Activated T-helper 2 cell treated with anti-CD3 and anti-CD28 coated beads, Interferon-gamma antibody, Interleukin-2, Interleukin-4, amounts not matched to agents 10 μg/mL and 5 μg/mL and 100 μg/mL, durations not matched to agents 14 hours and 24 hours and 36 hours (primary cell): Measurements from ENCODE around the gene PGGHG. TPM values are rescaled to one million over a fixed set of nuclear protein-coding genes. Genes with fewer than 3 reads are reported as not detected.
"Not testable (repeated sequence)": the region's sequence is repeated elsewhere in the genome, so short reads cannot be mapped to it uniquely, and the experiment has no call there.

ENCODE experiments used
- DNase-seq: peaks from one replicate; pipeline ENCODE4 v3.0.0; 2021; ENCODE audit warnings: low spot score
- H3K27ac Mint-ChIP-seq: one replicate; pipeline ENCODE4 v1.8.0; 2021; ENCODE audit warnings: mixed read lengths
- H3K27me3 Mint-ChIP-seq: one replicate; pipeline ENCODE4 v1.8.0; 2021; ENCODE audit warnings: low read depth, mixed read lengths
- H3K36me3 Mint-ChIP-seq: one replicate; pipeline ENCODE4 v1.8.0; 2021; ENCODE audit warnings: low read depth, mixed read lengths
- H3K4me1 Mint-ChIP-seq: one replicate; pipeline ENCODE4 v1.8.0; 2021; ENCODE audit warnings: low read depth, mixed read lengths
- H3K4me3 Mint-ChIP-seq: one replicate; pipeline ENCODE4 v1.8.0; 2021; ENCODE audit warnings: low read depth, mild to moderate bottlenecking, moderate library complexity, mixed read lengths
- H3K9me3 Mint-ChIP-seq: one replicate; pipeline ENCODE4 v1.8.0; 2021; ENCODE audit warnings: mixed read lengths
- intact Hi-C: fragments of 100-400 bp; cut with micrococcal nuclease; formaldehyde crosslinking; loops from one replicate; pipeline ENCODE4 v1.15.1; 2023
- total RNA-seq: library from RNA; stranded (reverse); gene quantifications from 2 replicates; pipeline ENCODE4 v1.2.3, GENCODE V29; 2022

PGGHG gene
- total RNA-seq, 1 donor from 2014 or later: 62.0 TPM

DNA sequence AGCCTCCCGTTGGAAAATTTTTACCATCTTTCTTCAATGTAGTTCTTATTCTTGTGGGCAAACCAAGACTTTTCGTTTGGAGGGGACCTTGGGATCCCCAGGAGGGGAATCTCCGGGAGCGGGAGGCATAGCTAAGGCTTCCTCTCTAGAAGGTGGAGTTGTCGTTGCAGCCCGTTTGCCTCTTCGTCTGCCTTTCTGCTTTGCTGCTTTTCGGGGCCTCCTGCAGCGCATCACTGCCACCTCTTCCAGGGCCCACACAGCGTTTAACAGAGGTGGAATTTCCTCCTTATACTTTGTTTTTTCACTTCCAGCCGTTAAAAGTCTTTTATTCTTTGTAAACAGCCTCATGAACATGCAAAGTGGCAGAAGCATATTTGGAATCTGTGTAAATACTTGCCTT is 35.2 kb downstream of the PGGHG start:
- Mint-ChIP-seq H3K4me3 (no peak overlapping the region), H3K27me3 (no peaks in the 10 kb centered on the region), H3K9me3 (no peaks in the 10 kb centered on the region), H3K27ac (peak overlapping the region; percentile 5), H3K36me3 (peaks cover 13% of the 10 kb centered on the region), H3K4me1 (peaks cover 53% of the 10 kb centered on the region)
- no peak for DNase-seq
- intact Hi-C loops: no loop called here

DNA sequence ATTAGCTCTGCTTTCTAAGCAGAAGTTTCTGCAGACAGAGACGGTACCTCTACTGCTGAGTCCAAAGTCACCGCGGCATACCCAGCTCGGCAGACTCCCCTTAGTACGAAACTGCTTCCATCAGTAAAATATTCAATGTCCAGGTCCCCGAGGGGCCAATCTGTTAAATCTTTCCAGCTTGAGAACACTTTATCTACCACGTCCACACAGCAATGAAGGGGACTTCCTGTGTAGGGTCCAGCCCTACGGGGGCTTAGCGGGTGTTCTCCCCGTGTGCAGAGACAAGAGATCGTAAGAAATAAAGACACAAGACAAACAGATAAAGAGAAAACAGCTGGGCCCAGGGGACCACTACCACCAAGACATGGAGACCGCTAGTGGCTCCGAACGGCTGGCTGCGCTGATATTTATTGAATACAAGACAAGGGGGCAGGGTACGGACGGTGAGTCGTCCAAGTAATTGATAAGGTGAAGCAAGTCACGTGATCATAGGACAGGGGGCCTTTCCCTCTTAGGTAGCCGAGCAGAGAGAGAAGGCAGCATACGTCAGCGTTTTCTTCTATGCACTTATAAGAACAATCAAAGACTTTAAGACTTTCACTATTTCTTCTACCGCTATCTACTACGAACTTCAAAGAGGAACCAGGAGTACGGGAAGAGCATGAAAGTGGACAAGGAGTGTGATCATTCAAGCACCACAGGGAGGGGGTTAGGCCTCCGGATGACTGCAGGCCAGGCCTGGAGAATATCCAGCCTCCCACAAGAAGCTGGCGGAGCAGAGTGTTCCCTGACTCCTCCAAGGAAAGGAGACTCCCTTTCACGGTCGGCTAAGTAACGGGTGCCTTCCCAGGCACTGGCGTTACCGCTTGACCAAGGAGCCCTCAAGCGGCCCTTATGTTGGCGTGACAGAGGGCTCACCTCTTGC is 35.9 kb downstream of the PGGHG start:
- H3K36me3 Mint-ChIP-seq: peaks cover 15% of the 10 kb centered on the region
- H3K27ac Mint-ChIP-seq: peak overlapping the region; percentile 62
- H3K27me3 Mint-ChIP-seq, DNase-seq, H3K9me3 Mint-ChIP-seq, H3K4me3 Mint-ChIP-seq, intact Hi-C loops: not testable (repeated sequence)
- H3K4me1 Mint-ChIP-seq: peaks cover 56% of the 10 kb centered on the region

DNA sequence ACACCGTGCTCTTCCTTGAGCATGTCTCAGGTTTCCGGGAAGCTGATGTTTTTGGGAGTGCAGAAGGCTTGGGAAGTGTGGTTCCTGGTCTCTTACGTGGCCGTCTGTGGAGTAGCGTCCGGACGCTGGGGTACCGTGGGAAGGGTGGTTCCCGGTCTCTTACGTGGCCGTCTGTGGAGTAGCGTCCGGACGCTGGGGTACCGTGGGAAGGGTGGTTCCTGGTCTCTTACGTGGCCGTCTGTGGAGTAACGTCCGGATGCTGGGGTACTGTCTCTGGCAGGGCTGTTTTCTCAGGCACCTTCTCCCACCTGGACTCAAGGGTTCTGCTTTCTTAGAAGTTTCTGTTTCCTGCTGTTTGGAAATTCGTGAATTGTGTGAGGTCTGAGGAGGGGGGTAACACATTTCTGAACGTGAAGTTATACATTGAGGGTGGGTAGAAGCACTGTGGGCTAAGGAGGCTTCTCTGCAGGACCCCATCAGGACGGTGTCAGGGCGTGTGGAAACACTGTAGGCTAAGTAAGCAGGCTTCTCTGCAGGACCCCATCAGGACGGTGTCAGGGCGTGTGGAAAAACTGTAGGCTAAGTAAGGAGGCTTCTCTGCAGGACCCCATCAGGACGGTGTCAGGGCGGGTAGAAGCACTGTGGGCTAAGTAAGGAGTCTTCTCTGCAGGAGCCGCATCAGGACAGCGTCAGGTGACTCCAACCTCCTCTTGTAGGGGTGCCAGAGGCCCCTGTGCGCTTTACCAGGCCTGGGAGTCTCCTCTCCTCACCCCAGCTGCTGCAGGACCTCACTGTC is 37.1 kb downstream of the PGGHG start:
- DNase-seq: no peak
- H3K4me1 Mint-ChIP-seq: peaks cover 55% of the 10 kb centered on the region
- H3K27ac Mint-ChIP-seq: peak overlapping the region; percentile 94
- no peaks in the 10 kb centered on the region for H3K9me3 Mint-ChIP-seq
- H3K36me3 Mint-ChIP-seq: peaks cover 9% of the 10 kb centered on the region
- H3K27me3 Mint-ChIP-seq: no peaks in the 10 kb centered on the region
- peak overlapping the region; percentile 71 for H3K4me3 Mint-ChIP-seq
- intact Hi-C loops: loop anchor here (2.0 kb wide), 2 partner anchors 13 to 29 kb away; no protein-coding TSS in a partner anchor

DNA sequence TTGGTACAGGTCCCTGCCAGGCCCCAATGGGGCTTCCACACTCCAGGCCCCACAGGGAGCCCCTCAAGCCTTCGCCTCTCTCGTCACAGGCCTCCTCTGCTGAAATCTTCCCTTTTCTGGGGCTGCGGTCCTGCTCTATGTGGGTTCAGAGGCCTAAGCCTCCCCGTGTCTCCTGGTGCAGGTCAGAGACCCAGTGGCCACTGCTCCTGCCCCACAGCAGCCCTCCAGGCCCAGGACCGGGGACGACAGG is 37.6 kb downstream of the PGGHG start:
- Mint-ChIP-seq H3K4me1 (peaks cover 60% of the 10 kb centered on the region), H3K27me3 (no peaks in the 10 kb centered on the region), H3K27ac (peak overlapping the region; percentile 94), H3K36me3 (peaks cover 13% of the 10 kb centered on the region), H3K4me3 (peak overlapping the region; percentile 71), H3K9me3 (no peaks in the 10 kb centered on the region)
- intact Hi-C loops: loop anchor here (2.0 kb wide), 2 partner anchors 14 to 28 kb away; no protein-coding TSS in a partner anchor
- no peak for DNase-seq

DNA sequence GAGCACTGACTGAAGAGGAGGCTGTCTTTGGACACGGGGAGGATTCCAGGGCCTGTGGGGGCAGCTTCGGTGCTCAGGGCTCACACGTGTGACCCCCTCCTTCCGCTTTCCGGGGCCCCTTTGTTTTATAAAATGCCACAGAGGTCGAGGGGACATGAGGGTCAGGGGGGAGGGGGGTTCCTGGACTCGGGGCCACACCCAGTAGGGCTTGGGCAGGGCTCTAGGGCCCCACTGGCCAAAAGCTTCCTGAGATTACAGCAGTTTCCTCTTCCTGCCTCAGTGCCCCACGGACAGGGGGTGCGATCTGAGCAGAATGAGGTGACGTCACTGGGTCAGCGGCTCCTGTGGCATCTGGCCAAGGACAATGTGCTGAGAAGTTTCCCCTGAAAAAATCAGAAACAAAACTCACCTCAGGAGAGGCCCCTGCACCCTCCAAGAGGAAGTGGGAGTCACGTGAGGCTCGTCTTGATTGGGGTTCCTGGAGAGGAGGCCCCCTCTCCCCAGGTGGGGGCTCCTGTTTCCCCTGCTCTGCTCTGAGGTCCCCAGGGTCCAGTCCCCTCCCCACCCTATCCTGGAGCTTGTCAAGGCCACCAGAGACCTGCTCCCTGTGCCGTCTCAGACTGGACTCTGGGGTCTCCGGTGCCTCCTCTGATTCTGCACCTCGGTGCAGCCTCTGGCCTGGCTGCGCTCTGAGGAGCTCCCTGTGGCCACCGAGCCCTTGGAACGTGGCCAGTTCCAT is 38.1 kb downstream of the PGGHG start:
- DNase-seq: no peak
- H3K4me3 Mint-ChIP-seq: peak overlapping the region; percentile 71
- H3K9me3 Mint-ChIP-seq: no peaks in the 10 kb centered on the region
- intact Hi-C loops: loop anchor here (2.0 kb wide), 2 partner anchors 14 to 28 kb away; no protein-coding TSS in a partner anchor
- no peaks in the 10 kb centered on the region for H3K27me3 Mint-ChIP-seq
- peaks cover 13% of the 10 kb centered on the region for H3K36me3 Mint-ChIP-seq
- peaks cover 64% of the 10 kb centered on the region for H3K4me1 Mint-ChIP-seq
- peak overlapping the region; percentile 94 for H3K27ac Mint-ChIP-seq

DNA sequence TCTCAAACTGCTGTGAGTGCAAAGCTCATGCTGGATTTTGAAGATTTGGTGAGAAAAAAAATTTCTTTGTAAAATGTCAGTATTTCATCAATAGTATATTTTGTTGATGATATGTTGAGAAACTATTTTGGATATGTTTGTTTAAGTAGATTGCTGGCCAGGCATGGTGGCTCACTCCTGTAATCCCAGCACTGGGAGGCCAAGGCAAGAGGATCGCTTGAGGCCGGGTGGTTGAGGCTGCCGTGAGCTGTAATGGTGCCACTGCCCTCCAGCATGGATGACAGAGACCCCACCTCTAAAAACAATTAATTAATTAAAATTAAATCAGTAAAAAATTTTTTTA is 38.6 kb downstream of the PGGHG start:
- Mint-ChIP-seq H3K4me3 (peak overlapping the region; percentile 71), H3K36me3 (peaks cover 13% of the 10 kb centered on the region), H3K27ac (peak overlapping the region; percentile 94), H3K4me1 (peaks cover 64% of the 10 kb centered on the region), H3K27me3 (no peaks in the 10 kb centered on the region), H3K9me3 (no peaks in the 10 kb centered on the region)
- no peak for DNase-seq
- intact Hi-C loops: loop anchor here (2.0 kb wide), 2 partner anchors 15 to 27 kb away; no protein-coding TSS in a partner anchor

DNA sequence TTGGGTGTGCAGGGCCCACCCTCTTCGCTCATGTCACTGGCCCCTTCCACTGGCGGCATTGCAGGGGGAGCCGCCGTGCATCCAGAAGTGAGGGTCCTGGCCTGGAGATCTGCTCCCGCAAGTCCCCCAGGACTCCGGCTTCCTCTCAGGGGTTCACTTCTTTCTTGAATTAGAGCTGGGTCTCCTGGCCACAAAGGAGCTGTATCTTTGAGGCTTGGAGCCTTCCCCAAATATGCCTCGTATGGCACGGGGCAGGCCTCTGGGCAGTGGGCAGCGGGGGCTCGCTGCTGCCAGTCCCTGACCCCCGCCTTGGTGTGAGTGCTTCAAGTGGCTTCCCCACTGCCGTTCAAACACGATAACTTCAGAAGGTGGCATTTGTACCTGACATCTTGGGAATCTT is 39.1 kb downstream of the PGGHG start:
- peaks cover 64% of the 10 kb centered on the region for H3K4me1 Mint-ChIP-seq
- H3K27me3 Mint-ChIP-seq: no peaks in the 10 kb centered on the region
- H3K36me3 Mint-ChIP-seq: peaks cover 15% of the 10 kb centered on the region
- H3K9me3 Mint-ChIP-seq: no peaks in the 10 kb centered on the region
- peak overlapping the region; percentile 10 for H3K4me3 Mint-ChIP-seq
- H3K27ac Mint-ChIP-seq: peak overlapping the region; percentile 60
- DNase-seq: no peak
- intact Hi-C loops: no loop called here

DNA sequence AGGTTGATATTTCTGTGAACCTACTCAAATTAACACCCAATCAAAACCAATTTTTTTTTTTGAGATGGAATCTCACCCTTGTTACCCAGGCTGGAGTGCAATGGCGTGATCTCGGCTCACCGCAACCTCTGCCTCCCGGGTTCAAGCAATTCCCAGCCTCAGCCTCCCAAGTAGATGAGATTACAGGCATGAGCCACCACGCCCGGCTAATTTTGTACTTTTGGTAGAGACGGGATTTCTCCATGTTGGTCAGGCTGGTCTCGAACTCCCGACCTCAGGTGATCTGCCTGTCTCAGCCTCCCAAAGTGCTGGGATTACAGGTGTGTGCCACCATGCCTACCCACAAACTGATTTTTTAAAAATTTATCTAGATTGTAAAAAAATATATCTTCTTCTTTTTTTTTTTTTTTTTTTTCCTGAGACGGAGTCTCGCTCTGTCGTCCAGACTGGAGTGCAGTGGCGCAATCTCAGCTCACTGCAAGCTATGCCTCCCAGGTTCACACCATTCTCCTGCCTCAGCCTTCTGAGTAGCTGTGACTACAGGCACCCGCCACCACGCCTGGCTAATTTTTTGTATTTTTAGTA is 39.7 kb downstream of the PGGHG start:
- DNase-seq, H3K27me3 Mint-ChIP-seq, H3K9me3 Mint-ChIP-seq, intact Hi-C loops: not testable (repeated sequence)
- Mint-ChIP-seq H3K4me1 (peaks cover 64% of the 10 kb centered on the region), H3K36me3 (peaks cover 17% of the 10 kb centered on the region), H3K4me3 (peak overlapping the region; percentile 64), H3K27ac (peak overlapping the region; percentile 87)

DNA sequence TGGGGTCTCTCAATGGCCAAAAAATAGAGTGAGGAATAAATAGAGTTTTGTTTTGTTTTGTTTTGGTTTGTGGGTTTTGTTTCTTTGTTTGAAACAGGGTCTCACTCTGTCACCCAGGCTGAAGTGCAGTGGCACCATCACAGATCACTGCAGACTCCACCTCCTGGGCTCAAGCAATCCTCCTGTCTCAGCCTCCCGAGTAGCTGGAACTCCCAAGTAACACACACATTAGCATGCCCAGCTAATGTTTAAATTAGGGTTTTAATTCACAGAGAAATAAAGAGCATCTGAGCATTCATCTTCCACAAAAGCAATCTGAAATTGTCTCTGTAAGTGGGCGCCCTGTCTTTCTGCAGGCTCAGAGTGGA is 40.9 kb downstream of the PGGHG start:
- H3K4me1 Mint-ChIP-seq: peaks cover 54% of the 10 kb centered on the region
- intact Hi-C loops: no loop called here
- H3K4me3 Mint-ChIP-seq: peak overlapping the region; percentile 64
- peak overlapping the region; percentile 87 for H3K27ac Mint-ChIP-seq
- peaks cover 17% of the 10 kb centered on the region for H3K36me3 Mint-ChIP-seq
- no peaks in the 10 kb centered on the region for H3K27me3 Mint-ChIP-seq
- DNase-seq: no peak
- H3K9me3 Mint-ChIP-seq: no peaks in the 10 kb centered on the region

DNA sequence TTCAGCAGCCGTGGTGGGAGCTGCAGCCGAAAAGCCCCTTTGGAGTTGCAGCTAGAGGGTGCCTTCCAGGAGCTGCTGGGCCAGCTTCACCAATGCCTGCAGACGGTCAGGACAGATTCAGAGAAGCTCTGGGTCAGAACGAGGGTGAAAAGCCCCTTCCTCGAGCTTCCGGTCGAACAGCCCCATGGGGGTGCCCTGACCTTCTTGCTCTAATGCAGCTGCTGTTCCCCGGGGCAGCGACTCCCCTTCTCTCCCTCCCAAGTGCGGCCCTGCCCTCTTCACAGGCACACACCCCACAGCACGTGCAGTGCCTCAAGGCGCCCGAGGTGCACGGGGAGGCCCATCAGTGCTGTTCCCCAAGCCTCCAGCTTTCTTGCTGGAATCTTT is 41.4 kb downstream of the PGGHG start:
- H3K27me3 Mint-ChIP-seq: no peaks in the 10 kb centered on the region
- peak overlapping the region; percentile 30 for H3K4me3 Mint-ChIP-seq
- DNase-seq: no peak
- peak overlapping the region; percentile 87 for H3K27ac Mint-ChIP-seq
- peaks cover 17% of the 10 kb centered on the region for H3K36me3 Mint-ChIP-seq
- H3K9me3 Mint-ChIP-seq: no peaks in the 10 kb centered on the region
- H3K4me1 Mint-ChIP-seq: peaks cover 53% of the 10 kb centered on the region
- intact Hi-C loops: no loop called here

DNA sequence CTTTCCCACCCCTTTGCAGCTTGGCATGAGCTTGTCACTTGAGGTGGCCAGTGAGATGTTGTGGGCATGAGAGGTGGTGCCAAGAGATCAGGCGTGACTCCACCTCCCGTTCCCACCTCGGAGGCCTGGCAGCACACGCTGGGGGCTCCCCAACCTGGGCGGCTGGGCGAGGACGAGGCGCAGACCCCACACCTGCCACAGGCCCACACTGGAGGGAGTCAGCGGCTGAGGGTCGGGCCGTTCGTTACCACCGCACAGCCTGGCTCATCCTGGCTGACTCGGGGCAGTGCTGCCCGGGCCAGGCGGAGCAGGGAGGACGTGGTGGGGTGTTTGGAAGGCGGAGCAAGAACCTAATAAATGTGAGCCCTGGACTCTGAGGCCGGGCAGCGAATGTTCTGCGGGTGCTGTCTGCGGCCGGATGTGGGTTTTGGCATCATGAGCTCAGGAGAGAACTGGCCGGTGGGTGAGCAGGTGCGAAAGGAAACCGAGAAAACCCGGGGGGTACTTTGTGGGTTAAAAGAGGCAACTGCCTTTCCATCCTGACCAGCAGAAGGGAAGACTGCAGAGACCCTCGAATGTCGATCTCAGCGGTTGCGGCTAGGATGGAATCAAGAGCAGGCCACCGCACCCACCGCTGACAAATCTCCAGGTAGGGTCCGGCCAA is 41.9 kb downstream of the PGGHG start:
- peak overlapping the region; percentile 51 for H3K4me3 Mint-ChIP-seq
- intact Hi-C loops: no loop called here
- DNase-seq: no peak
- peaks cover 17% of the 10 kb centered on the region for H3K36me3 Mint-ChIP-seq
- H3K27me3 Mint-ChIP-seq: no peaks in the 10 kb centered on the region
- H3K9me3 Mint-ChIP-seq: no peaks in the 10 kb centered on the region
- peaks cover 52% of the 10 kb centered on the region for H3K4me1 Mint-ChIP-seq
- peak overlapping the region; percentile 87 for H3K27ac Mint-ChIP-seq
